Activated naive CD4-positive, alpha-beta T cell treated with anti-CD3 and anti-CD28 coated beads for 36 hours (primary cell): Measurements from ENCODE around the gene GLS. TPM values are rescaled to one million over a fixed set of nuclear protein-coding genes. Genes with fewer than 3 reads are reported as not detected.

Experiments
- CTCF ChIA-PET: fragments of 350-600 bp; sonication (Branson Sonifier 250); formaldehyde crosslinking; loops from one replicate; lab custom pipeline; 2021; ENCODE audit warnings: antibody characterized with exemption; lab: Charles Lee
- DNase-seq: peaks from one replicate; pipeline ENCODE4 v3.0.0-alpha.2; 2020
- H3K27ac Mint-ChIP-seq: one replicate; pipeline ENCODE4 v1.8.0; 2021; ENCODE audit warnings: mild to moderate bottlenecking, mixed read lengths
- H3K27me3 Mint-ChIP-seq: one replicate; pipeline ENCODE4 v1.8.0; 2021; ENCODE audit warnings: low read depth, mixed read lengths
- H3K36me3 Mint-ChIP-seq: one replicate; pipeline ENCODE4 v1.8.0; 2021; ENCODE audit warnings: low read depth, mixed read lengths
- H3K4me1 Mint-ChIP-seq: one replicate; pipeline ENCODE4 v1.8.0; 2021; ENCODE audit warnings: low read depth, mixed read lengths
- H3K4me3 Mint-ChIP-seq: one replicate; pipeline ENCODE4 v1.8.0; 2021; ENCODE audit warnings: mild to moderate bottlenecking, moderate library complexity, mixed read lengths
- H3K9me3 Mint-ChIP-seq: one replicate; pipeline ENCODE4 v1.8.0; 2021; ENCODE audit warnings: mixed read lengths
- intact Hi-C: fragments of 100-400 bp; cut with micrococcal nuclease; formaldehyde crosslinking; loops from one replicate; pipeline ENCODE4 v1.15.1; 2023
- total RNA-seq, 2 experiments: library from RNA; stranded (reverse); gene quantifications; one replicate each; pipeline ENCODE4 v1.2.3, GENCODE V29; 2021

GLS gene
- total RNA-seq, 2 experiments from 2014 or later = 248 to 255 TPM

DNA sequence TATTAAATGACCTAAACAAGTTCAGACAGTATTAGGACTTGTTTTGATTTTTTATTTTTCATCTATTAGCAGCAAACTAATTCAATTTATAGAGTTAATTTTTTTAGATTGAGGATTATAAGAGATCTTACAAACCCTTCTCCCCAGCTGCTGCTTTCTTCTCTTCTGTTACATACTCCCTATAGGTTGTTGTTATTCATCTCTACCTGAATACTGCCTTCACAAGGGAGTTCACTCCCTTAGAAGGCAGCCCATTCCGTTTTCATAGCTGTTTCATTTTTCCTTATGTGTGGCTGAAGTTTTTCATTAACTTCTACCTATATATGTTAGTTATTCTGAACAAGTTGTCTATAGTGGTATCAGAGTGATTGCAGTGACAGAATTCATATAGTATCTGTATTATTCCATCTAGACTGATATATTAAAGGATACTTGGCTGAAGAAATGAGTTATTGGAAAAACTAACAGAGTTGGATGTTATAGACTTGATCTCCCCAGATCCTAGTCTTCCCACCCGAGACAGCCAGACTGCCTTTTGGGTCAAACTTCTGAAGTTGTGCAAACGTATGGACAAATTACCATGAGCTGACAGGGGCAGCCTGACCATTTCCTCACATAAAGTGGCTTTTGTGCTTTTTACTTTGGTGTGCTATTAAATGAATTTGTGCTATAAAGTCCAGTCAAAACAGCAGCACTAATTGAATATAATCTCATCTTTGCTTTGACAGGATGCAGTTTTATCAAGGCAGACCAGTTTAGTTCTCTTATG is 8.7 kb downstream of the GLS start:
- H3K27me3 Mint-ChIP-seq = no peaks in the 10 kb centered on the region
- DNase-seq = no peak
- H3K9me3 Mint-ChIP-seq = no peaks in the 10 kb centered on the region
- CTCF ChIA-PET = interaction anchor here (1.0 to 5.3 kb wide), 4 partner anchors 14 to 123 kb away, joined by 3 to 29 read pairs (median 6); no protein-coding TSS in a partner anchor
- peaks cover 75% of the 10 kb centered on the region for H3K4me1 Mint-ChIP-seq
- intact Hi-C loops = loop anchor here (1.0 kb wide), 1 partner anchor 8 kb away; no protein-coding TSS in a partner anchor
- peaks cover 46% of the 10 kb centered on the region for H3K36me3 Mint-ChIP-seq
- H3K27ac Mint-ChIP-seq = peak overlapping the region; percentile 32
- no peak overlapping the region for H3K4me3 Mint-ChIP-seq

DNA sequence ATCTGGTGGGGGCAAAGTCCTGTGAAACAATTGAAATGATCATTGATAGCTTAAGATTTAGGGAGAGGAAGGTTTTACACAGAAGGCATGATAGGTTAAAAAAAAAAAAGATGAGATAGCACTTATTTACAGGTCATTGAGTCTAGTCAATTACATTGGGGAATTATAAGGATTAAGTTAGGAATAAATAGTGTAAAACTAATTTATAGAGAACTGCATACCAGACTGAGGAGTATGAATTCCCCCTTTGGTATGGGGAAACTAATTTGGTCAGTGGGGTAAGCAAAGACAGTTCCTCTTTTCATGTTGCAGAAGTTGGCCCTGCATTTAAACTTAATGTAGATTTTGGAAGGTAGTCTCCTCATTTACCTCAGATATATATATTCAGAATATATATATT is 10.8 kb downstream of the GLS start:
- Mint-ChIP-seq H3K27ac (peak overlapping the region; percentile 68), H3K36me3 (peaks cover 34% of the 10 kb centered on the region), H3K9me3 (no peaks in the 10 kb centered on the region), H3K4me3 (no peak overlapping the region), H3K27me3 (no peaks in the 10 kb centered on the region), H3K4me1 (peaks cover 63% of the 10 kb centered on the region)
- CTCF ChIA-PET = no interaction called here
- DNase-seq = no peak
- intact Hi-C loops = no loop called here

DNA sequence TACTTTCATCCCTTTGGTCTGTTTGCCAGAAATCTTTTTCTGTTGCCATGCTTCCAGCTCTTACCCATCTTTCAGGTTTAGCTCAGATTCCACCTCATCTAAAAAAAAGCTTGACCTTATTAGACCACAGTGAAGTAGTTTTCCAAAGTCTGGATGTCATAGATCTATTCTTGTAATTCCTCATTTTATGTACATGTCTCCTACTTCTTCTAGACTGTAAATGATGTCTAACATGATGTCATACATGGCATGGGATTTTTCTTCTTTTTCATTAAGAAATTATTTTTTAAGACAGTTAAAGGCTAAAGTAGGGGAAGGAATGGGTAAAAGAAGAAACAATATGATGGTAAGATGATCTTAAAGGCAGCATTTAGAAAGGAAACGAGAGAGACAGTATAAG is 11.3 kb downstream of the GLS start:
- no peaks in the 10 kb centered on the region for H3K27me3 Mint-ChIP-seq
- intact Hi-C loops = loop anchor here (1.0 kb wide), 1 partner anchor 11 kb away; no protein-coding TSS in a partner anchor
- no peak for DNase-seq
- H3K4me1 Mint-ChIP-seq = peaks cover 64% of the 10 kb centered on the region
- H3K27ac Mint-ChIP-seq = peak overlapping the region; percentile 77
- CTCF ChIA-PET = interaction anchor here (1.7 to 2.1 kb wide), 2 partner anchors 9 to 41 kb away, joined by 7 to 10 read pairs; no protein-coding TSS in a partner anchor
- peaks cover 38% of the 10 kb centered on the region for H3K36me3 Mint-ChIP-seq
- H3K9me3 Mint-ChIP-seq = no peaks in the 10 kb centered on the region
- H3K4me3 Mint-ChIP-seq = no peak overlapping the region

DNA sequence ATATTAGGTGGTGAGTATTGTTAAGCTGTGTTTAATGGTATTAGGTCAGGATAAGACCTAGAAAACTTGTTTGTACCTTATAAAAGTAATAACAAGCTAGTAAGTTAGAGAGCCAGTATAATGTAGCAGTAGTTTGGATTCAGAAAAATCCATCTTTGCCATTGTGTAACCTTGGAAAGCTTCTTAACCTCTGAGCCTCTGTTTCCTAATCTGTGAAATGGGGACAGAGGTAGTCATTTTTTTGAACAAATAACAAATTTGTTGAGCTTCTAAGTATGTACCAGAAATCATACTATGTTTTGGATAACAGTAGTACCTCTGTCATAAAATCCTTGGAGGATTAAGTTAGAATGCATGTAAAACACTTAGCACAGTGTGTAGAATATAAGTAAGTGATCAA is 12.5 kb downstream of the GLS start:
- H3K9me3 Mint-ChIP-seq = no peaks in the 10 kb centered on the region
- H3K4me3 Mint-ChIP-seq = no peak overlapping the region
- peak overlapping the region; percentile 12 for H3K27ac Mint-ChIP-seq
- no peak for DNase-seq
- H3K27me3 Mint-ChIP-seq = no peaks in the 10 kb centered on the region
- peaks cover 56% of the 10 kb centered on the region for H3K4me1 Mint-ChIP-seq
- intact Hi-C loops = no loop called here
- peaks cover 33% of the 10 kb centered on the region for H3K36me3 Mint-ChIP-seq
- CTCF ChIA-PET = interaction anchor here (0.7 to 2.1 kb wide), 4 partner anchors 10 to 54 kb away, joined by 3 to 10 read pairs (median 6); no protein-coding TSS in a partner anchor

DNA sequence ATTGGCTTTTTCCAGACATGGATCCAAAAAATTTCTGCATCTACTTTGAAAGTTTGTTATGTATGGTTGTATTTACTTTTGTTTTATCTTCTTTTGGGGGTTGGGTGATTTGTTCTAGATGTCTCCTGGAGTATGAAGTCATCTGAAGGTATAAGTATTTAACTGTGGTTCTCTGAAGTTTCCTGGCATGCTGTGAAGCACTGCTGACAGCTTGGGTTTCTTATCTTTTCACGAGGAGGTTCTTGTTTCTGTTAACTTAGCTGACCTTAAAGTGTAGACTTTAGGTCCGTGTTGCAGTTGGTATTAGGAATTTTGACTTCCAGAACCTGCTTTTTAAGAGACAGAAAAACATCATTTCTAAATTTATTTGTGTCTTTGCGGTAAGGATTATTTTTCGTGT is 15.9 kb downstream of the GLS start:
- Mint-ChIP-seq H3K36me3 (peaks cover 19% of the 10 kb centered on the region), H3K9me3 (no peaks in the 10 kb centered on the region)
- intact Hi-C loops = no loop called here

DNA sequence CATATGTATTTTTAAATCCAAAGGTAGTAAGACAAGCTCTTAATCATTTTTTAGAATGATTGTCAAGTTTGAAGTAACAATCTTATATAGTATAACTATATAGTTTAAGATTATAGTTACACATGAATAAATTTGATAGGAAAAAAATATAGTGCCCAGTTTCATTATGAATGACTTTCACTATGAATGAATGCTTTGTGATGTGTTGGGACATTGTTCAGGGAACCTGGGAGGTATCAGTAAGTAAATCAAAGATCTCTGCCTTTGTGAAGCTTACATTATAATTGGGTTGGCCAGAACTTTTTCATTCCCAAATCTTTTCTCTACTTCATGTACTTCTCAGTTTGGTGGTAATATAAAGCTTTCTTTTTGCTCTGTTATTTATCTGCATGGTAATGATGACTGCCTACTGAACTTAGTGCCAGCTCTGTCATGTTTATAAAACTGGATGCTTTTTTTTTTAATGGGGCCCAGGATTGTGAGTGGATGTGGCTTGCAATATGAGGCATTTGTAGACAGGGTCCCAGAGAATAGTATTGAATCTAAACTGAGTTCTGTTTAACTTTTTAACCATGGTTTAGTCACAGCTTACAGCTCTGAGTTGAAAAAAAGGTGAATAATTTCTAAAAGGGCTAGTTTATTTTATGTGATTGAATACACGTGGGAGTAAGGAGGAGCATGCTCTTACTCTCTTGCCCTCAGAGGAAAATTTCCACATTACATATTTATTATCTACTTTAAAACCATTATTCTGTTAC is 23.3 kb downstream of the GLS start:
- Mint-ChIP-seq H3K4me1 (peaks cover 29% of the 10 kb centered on the region), H3K36me3 (peaks cover 33% of the 10 kb centered on the region), H3K9me3 (no peaks in the 10 kb centered on the region), H3K4me3 (no peak overlapping the region), H3K27me3 (no peaks in the 10 kb centered on the region), H3K27ac (peak overlapping the region; percentile 70)
- CTCF ChIA-PET = interaction anchor here (0.6 to 1.8 kb wide), 5 partner anchors 9 to 266 kb away, joined by 3 to 8 read pairs (median 3); no protein-coding TSS in a partner anchor
- intact Hi-C loops = loop anchor here (1.0 to 5.0 kb wide), 5 partner anchors 7 to 78 kb away; no protein-coding TSS in a partner anchor
- no peak for DNase-seq

More for the DNA sequence above, 15.9 kb downstream of the GLS start:
- Mint-ChIP-seq H3K27ac (peak overlapping the region; percentile 3), H3K27me3 (no peaks in the 10 kb centered on the region), H3K4me3 (no peak overlapping the region), H3K4me1 (peaks cover 28% of the 10 kb centered on the region)
- CTCF ChIA-PET = no interaction called here
- DNase-seq = no peak

DNA sequence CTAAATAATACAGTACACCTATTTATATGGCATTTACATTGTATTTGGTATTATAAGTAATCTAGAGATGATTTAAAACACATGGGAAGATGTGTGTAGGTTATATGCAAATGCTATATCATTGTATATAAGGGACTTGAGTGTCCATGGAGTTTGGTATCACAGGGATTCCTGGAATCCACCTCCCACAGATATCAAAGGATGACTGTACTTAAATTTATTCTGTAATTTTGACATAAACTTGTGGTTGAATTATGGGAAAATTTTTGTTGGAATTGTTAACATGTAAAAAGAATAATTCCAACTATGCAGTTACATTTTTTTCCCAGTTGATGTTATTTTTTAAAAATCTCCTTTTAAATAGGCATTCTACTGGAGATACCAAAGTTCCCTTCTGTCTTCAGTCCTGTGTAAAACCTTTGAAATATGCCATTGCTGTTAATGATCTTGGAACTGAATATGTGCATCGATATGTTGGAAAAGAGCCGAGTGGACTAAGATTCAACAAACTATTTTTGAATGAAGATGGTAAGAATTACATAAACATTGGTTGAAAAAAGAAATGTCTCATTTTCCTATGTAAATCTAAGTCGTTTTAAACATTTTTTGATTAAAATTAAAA is 24.1 kb downstream of the GLS start:
- Mint-ChIP-seq H3K36me3 (peaks cover 35% of the 10 kb centered on the region), H3K9me3 (no peaks in the 10 kb centered on the region), H3K4me3 (no peak overlapping the region), H3K27me3 (no peaks in the 10 kb centered on the region), H3K27ac (no peak overlapping the region), H3K4me1 (peaks cover 34% of the 10 kb centered on the region)
- intact Hi-C loops = loop anchor here (5.0 kb wide), 1 partner anchor 78 kb away; no protein-coding TSS in a partner anchor
- CTCF ChIA-PET = interaction anchor here (1.3 kb wide), 1 partner anchor 54 kb away, joined by 4 read pairs; no protein-coding TSS in a partner anchor
- no peak for DNase-seq

DNA sequence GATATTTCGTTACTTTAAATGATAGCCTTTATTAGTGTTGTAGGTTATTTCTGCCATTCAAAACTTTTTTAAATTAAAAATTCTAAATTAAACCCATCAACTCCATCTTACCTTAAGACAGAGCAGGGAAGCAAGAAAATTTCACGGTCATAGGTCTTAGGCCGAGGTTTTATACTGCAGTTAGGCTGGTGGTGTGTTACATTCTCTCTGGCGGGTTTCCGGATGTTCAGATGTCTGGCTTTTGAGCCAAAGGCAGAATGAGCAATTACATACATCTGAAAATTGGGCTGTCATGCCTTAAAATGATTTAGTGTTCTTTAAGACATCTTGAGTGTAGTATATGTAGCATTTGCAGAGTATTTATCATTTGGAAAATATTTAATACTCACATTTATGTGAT is 27.9 kb downstream of the GLS start:
- Mint-ChIP-seq H3K36me3 (peaks cover 45% of the 10 kb centered on the region), H3K27me3 (no peaks in the 10 kb centered on the region), H3K9me3 (no peaks in the 10 kb centered on the region), H3K4me1 (peaks cover 47% of the 10 kb centered on the region), H3K27ac (no peak overlapping the region), H3K4me3 (no peak overlapping the region)
- DNase-seq = no peak
- CTCF ChIA-PET = no interaction called here
- intact Hi-C loops = no loop called here

DNA sequence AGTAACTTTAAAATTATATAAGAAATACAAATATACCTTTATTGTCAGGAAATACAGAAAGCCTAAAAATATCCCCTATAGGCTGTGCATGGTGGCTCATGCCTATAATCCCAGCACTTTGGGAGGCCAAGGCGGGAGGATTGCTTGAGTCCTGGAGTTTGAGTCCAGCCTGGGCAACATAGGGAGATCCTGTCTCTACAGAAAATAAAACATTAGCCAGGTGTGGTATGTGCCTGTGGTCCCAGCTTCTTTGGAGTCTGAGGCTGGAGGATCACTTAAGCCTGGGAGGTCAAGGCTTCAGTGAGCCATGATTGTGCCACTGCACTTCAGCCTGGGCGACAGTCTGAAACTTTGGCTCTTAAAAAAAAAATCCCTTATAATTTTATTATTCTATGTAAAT is 29.1 kb downstream of the GLS start:
- CTCF ChIA-PET = interaction anchor here (0.8 kb wide), 1 partner anchor 21 kb away, joined by 3 read pairs; no protein-coding TSS in a partner anchor
- H3K36me3 Mint-ChIP-seq = peaks cover 41% of the 10 kb centered on the region

DNA sequence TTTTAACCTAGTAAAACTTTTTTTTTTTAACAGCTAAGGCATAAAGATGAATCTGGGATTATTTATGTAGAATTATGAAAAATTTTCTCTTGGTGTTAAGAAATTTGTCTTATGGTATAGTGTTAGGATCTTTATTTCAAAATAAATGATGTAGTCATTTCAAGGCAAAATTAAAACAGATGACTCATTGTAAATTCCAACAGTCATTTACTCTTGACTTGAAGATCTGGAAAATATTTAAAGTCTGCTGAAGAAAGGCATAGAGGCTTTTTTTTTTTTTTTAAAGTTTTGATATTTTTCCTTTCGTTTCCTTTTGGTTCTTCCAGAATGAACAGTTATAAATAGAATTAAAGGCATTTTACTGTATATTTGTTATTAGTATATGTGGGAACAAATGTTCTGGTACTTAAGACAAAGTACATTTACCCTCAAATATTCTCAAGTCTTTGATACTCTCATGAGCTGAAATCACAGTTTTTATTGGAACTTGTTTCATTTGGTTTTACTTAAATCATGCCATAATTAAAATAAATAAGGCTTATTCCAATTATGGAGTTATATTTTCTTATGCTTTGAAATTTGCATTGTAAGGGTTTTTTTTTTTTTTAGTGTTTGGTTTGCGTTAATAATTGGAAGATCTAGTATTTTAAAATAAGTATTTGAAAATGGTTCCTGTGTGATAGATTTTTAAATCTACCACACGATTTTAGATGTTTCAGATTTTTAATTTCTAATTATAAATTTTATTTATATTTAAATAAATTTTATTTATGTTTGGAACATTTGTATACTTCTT is 29.9 kb downstream of the GLS start:
- intact Hi-C loops = loop anchor here (1.0 to 2.0 kb wide), 2 partner anchors 7 to 232 kb away; no protein-coding TSS in a partner anchor
- Mint-ChIP-seq H3K9me3 (no peaks in the 10 kb centered on the region), H3K27ac (no peak overlapping the region), H3K4me1 (peaks cover 40% of the 10 kb centered on the region), H3K4me3 (no peak overlapping the region), H3K36me3 (peaks cover 39% of the 10 kb centered on the region), H3K27me3 (no peaks in the 10 kb centered on the region)
- CTCF ChIA-PET = interaction anchor here (0.8 kb wide), 1 partner anchor 22 kb away, joined by 3 read pairs; no protein-coding TSS in a partner anchor
- no peak for DNase-seq

More for the DNA sequence above, 29.1 kb downstream of the GLS start:
- Mint-ChIP-seq H3K4me1 (peaks cover 41% of the 10 kb centered on the region), H3K9me3 (no peaks in the 10 kb centered on the region), H3K27me3 (no peaks in the 10 kb centered on the region), H3K27ac (no peak overlapping the region), H3K4me3 (no peak overlapping the region)
- no peak for DNase-seq
- intact Hi-C loops = loop anchor here (2.0 kb wide), 1 partner anchor 231 kb away; no protein-coding TSS in a partner anchor

DNA sequence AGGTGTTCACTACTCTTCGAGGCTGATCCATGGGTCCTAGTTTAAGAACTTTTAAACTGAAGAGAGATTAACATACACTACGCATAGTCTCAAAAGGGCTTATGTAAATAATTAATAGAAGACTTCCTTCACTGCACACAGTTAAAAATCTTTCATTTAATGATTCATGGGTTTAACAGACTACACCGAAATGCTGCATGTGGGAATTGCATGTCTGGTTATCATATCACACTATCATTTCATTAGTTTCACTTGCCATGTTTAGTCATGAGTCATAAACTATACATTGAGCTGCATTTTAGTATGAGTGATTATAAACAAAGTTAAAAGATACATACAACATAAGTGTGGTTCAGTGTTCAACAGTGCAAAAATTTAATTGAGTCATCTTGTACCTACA is 31.2 kb downstream of the GLS start:
- Mint-ChIP-seq H3K9me3 (no peaks in the 10 kb centered on the region), H3K27ac (peak overlapping the region; percentile 51), H3K27me3 (no peaks in the 10 kb centered on the region), H3K36me3 (peaks cover 45% of the 10 kb centered on the region), H3K4me3 (no peak overlapping the region), H3K4me1 (peaks cover 48% of the 10 kb centered on the region)
- intact Hi-C loops = loop anchor here (1.0 to 2.0 kb wide), 6 partner anchors 9 to 233 kb away; no protein-coding TSS in a partner anchor
- no peak for DNase-seq
- CTCF ChIA-PET = interaction anchor here (1.1 kb wide), 1 partner anchor 29 kb away, joined by 4 read pairs; no protein-coding TSS in a partner anchor
